GM21717 (cell line): ENCODE data around the gene NYAP2.

Source experiments
- ATAC-seq: cut with Tn5 transposase; IDR thresholded peaks from one replicate; pipeline ENCODE4 v1.9.1; 2021; ENCODE audit warnings: mild to moderate bottlenecking, moderate library complexity; ENCODE audit not compliant: unreplicated experiment

Gene NYAP2

GRCh38 chr2:225612636-225613035, 213.1 kb downstream of the NYAP2 start:
- no peak for ATAC-seq

GRCh38 chr2:225614915-225615314, 215.4 kb downstream of the NYAP2 start:
- no peak for ATAC-seq

GRCh38 chr2:225615514-225615913, 216.0 kb downstream of the NYAP2 start:
- ATAC-seq, result no peak

GRCh38 chr2:225616372-225616771, 216.9 kb downstream of the NYAP2 start:
- no peak for ATAC-seq

- no peak for ATAC-seq
These were observed 217.3 kb downstream of the NYAP2 start for GRCh38 chr2:225616848-225617247.

GRCh38 chr2:225620227-225620626, 220.7 kb downstream of the NYAP2 start:
- ATAC-seq, result no peak

GRCh38 chr2:225630824-225631533, 231.5 kb downstream of the NYAP2 start:
- no peak for ATAC-seq

GRCh38 chr2:225632351-225632750, 232.8 kb downstream of the NYAP2 start:
- no peak for ATAC-seq

GRCh38 chr2:225636558-225636957, 237.0 kb downstream of the NYAP2 start:
- no peak for ATAC-seq

- ATAC-seq, result no peak
These were observed 237.7 kb downstream of the NYAP2 start for GRCh38 chr2:225637259-225637658.

- ATAC-seq, result no peak
These were observed 241.0 kb downstream of the NYAP2 start for GRCh38 chr2:225640550-225640949.

GRCh38 chr2:225649274-225649673, 249.8 kb downstream of the NYAP2 start:
- ATAC-seq, result no peak

GRCh38 chr2:225650041-225650440, 250.5 kb downstream of the NYAP2 start:
- ATAC-seq, result no peak

GRCh38 chr2:225660262-225661131, 261.0 kb downstream of the NYAP2 start:
- peak; percentile 84 for ATAC-seq

- no peak for ATAC-seq
These were observed 262.6 kb downstream of the NYAP2 start for GRCh38 chr2:225662101-225662500.

GRCh38 chr2:225667445-225667844, 267.9 kb downstream of the NYAP2 start:
- no peak for ATAC-seq

- peak; percentile 92 for ATAC-seq
These were observed 269.2 kb downstream of the NYAP2 start for GRCh38 chr2:225668606-225669266.

- ATAC-seq, result no peak
These were observed 270.8 kb downstream of the NYAP2 start for GRCh38 chr2:225670111-225670974.

- ATAC-seq, result no peak
These were observed 279.3 kb downstream of the NYAP2 start for GRCh38 chr2:225678792-225679191.

- ATAC-seq, result no peak
These were observed 283.7 kb downstream of the NYAP2 start for GRCh38 chr2:225683258-225683657.

- ATAC-seq, result no peak
These were observed 290.6 kb downstream of the NYAP2 start for GRCh38 chr2:225690153-225690552.
